Activated T-cell treated with anti-CD3 and anti-CD28 coated beads for 48 hours (primary cell): ENCODE measurements around the gene DLG2.

Experiments
- DNase-seq: peaks from one replicate; pipeline ENCODE4 v3.0.0-alpha.2; 2020; ENCODE audit warnings: low read depth

Gene DLG2

DNA sequence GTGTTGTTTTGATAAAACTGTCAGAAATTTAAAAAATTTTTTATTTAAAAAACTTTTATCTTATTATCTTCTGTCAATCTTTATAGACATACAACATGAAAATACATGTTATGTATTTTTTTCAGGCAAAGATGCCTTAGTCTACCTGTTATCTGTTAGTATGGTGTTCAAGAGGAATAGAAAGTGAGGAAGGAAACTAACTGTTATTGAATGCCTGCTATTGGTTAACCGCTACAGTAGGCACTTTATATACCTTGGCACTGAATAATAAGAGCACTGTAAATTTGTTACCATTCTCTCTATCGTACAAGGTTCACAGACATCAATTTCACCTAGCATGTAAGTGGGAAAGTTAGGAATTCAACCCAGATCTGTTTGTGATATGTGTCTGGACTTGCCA, 2068.9 kb downstream of the DLG2 start:
- no peak for DNase-seq

- no peak for DNase-seq
These were observed 2069.5 kb downstream of the DLG2 start for GRCh38 chr11:83557653-83558052.

GRCh38 chr11:83554876-83555275, 2072.3 kb downstream of the DLG2 start:
- no peak for DNase-seq

- DNase-seq: no peak
These were observed 2077.0 kb downstream of the DLG2 start for GRCh38 chr11:83549984-83550667.

- DNase-seq: no peak
These were observed 2080.8 kb downstream of the DLG2 start for GRCh38 chr11:83546368-83546767.

GRCh38 chr11:83545494-83546260, 2081.5 kb downstream of the DLG2 start:
- no peak for DNase-seq

- DNase-seq: no peak
These were observed 2082.3 kb downstream of the DLG2 start for GRCh38 chr11:83544846-83545245.

DNA sequence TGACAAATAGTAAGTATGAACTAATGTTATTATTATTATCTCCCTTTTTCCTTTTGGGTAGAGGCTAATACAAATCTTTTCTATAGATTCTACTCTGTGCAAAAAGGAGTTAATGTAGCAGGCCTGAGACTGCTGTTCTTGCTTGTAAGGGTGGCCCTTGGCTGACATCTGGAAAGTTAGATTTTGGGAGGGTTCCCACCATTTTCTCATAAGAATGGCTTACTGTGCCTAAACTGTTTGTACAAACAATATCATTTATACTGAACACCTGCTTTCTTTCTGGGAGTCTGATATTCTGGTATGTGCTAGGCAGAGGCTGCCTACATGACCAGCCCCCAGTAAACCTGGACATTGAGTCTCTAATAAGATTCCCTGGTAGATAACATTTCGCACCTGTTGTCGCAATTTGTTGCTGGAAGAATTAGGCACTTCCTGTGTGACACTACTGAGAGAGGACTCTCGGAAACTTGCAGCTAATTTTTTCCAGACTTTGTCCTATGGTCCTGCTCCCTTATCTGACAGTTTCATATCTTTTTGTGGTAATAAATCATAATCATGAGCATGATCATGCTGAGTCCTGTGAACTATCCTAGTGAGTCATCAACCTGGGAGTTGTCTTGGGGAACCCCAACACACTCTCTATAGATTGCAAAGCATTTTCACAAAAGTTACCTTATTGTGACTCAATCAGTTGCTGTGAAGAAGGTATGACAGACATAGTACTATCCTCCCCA, 2083.3 kb downstream of the DLG2 start:
- DNase-seq: no peak

GRCh38 chr11:83542861-83543260, 2084.3 kb downstream of the DLG2 start:
- no peak for DNase-seq

DNA sequence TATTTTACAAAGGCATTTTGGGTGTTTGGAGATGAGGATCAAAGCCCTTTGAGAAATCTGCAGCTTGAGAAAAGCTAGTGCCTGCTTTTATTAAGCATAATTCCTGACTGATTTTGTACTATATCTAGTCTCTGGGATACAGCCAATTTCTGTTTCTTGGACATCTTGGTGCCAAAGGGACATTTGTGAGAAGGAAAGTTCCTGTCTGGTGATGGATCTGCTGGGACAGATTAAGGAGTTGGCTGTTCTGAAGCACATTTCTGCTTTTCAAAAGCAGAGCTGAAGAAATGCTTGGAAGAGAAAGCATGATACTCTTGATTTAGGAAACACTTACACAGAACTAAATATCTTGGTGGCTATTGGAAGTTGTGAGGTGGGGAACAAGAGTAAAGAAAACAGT, 2086.4 kb downstream of the DLG2 start:
- no peak for DNase-seq

DNA sequence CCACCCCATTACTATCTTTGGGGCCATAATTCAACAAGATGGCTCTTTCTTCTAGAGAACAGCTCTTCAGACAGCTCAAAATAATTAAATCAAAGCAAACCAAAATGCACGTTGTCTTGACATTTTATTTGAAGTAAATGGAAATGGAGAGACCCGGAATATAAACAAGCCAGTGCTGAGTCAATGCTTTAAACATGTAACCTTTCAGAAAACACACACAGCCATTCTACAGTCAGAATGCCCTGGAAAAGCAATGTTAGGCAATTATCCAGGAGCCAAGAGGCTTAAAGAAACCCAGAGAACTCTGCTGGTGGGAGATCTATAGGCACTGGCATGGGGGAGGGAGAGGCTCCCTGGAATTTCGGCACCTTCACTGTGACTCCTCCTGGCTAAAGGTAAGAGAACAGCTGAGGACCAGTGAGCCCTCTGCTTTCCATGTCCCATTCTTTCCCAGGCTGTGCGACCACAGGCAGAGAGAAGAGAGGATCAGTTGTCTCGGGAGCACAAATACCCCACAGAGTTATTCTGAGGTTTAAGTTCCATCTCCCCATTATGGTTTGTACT, 2086.9 kb downstream of the DLG2 start:
- no peak for DNase-seq

DNA sequence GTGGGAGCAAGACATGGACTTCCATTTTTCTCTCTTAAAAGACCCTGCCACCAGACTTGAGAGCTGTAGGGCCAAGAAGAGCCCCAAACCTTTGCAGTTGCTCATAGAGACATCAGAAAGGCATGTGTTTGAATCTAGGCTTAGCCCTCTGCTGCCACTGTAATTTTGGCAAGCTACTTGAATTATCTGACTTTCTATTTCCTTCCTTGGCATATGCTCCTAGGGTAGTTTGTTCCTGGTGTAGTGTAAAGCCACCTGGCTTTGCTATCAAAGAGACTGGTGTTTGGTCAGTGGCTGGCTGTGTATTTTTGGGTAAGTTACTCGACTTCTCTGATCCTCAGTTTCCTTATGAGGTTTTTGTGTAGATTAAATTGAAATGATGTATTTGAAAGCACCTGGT, 2088.9 kb downstream of the DLG2 start:
- DNase-seq: no peak

GRCh38 chr11:83537131-83537610, 2090.0 kb downstream of the DLG2 start:
- DNase-seq: no peak

DNA sequence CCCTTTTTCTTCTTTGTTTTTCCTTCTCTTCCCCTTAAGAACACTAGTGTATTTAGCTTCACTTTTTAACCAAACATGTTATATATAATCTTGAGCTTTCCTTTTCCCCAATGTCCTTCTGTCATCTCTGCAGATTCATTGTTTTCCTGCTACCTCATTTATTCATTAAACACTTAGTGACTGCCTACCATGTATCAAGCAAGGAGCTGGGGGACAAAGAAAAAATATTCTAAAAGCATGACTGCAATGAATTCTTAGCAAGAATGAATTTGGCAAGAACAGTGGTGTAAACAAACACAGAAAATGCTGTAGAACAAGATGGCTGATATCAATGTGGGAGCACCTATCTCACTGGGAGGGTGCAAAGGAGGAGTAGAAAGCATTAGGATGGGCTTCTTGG, 2094.0 kb downstream of the DLG2 start:
- no peak for DNase-seq

DNA sequence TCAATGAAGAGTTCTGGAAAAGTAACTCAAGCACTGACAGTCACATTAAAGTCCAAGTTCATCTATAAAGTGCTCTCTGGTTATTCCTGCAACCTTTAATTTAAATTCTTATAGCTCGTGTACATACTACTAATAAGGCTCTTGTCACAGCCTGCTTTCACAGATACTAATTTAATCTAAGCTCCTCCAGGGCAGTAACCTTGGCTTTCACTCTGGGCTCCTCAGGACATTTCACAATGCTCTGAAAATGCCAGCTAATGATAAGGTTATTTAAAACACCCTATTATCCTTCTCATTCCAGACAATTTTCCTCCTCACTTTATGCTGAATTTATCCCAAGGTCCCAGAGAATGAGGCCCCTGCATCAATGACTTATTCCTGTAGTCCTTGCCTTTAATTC, 2098.3 kb downstream of the DLG2 start:
- no peak for DNase-seq

GRCh38 chr11:83528225-83528624, 2098.9 kb downstream of the DLG2 start:
- DNase-seq: no peak

DNA sequence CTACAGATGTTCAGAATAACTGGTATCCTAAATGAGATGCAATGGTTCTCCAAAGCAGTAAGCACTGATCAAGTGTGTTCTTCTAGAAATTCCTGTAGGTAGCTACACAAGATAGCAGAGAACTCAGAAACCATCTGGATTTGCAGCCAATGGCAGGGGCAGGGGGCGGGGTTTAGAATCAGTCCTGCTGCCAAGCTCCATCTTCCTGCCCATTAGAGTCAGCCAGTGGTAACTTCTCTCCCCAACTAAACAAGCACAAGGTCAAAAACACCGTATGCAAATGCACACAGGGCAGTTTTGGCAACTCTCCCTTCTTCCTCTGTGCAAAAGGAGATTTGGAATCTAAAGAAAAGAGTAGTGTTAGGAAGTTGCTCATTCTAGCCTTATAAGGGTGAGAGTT, 2103.5 kb downstream of the DLG2 start:
- DNase-seq: no peak

DNA sequence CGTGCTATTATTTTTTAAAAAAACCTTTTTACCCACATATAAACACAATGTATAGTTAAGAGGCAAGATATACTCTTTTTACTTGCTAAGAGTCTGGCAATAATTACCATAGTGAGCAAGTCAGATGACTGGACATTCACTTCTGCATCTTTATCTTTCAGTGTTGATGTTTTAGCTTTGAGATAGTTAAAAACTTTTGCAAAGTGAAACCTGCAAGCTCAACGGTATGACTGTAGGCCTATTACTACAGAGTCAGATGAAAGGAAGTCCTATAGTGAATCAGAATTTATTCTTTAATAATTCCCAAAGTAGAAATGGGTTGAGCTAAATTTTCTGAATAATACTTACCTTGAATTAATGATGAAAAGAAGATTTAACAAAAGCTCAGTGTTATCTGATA, 2104.2 kb downstream of the DLG2 start:
- no peak for DNase-seq

DNA sequence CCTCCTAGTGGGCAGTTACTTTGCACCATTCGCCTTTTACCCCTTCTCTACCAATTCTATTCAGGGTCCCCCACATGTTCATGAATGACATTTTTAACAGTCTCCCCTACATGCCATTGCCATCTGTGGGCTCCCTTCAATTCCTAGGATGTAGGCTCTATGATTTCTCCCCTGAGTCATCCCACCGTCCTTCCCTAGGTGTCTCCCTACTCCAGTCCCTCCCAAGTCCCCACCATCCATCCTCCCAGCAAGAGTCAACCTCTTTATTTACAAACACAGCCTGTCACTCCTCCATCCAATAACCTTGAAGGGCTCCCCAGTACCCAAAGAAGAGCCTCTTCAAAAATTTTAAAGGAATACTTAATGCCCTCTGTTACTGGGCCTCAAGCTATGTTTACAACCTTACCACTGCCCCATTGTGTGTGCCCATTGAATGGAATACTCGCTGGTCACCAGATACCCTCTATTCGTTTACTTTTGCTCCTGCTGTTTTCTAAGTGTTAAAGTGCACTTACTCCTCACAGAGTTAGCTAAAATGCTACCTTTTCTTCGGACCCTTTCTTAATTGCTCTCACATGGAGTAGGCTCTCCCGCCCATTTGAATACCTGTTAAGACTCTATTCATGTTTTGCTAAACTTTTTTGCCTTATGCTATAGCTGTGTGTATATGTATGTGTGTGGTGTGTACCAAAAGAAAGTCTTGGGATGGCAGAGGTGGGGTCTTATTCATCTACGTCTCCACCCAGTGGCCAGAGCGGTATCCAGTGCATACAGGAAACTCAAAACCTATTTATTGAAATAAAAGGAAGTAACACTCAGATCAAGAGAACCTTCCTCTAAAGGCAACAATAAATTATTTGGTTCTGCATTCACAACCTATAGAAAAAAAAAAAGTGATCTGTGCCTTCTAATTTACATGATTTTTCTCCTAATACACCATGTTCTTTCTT, 2105.2 kb downstream of the DLG2 start:
- DNase-seq: no peak

DNA sequence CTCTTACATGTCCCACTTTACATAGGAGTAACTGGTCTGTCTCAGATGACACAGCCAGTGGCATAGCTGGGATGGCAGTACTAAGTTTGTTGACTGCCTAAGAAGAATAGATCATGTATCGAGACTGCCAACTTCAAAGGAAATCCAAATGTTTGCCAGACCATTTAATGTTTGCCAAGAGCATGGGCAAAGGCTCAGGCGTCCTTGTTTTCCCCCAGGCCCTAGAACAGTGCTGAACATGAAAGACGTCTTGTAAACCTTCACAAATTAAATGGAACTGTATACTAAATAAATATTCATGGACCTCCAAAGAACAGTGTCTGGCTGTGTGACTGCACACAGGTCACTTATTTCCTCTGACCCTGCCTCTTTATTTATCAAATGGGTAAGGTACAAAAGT, 2106.3 kb downstream of the DLG2 start:
- no peak for DNase-seq

DNA sequence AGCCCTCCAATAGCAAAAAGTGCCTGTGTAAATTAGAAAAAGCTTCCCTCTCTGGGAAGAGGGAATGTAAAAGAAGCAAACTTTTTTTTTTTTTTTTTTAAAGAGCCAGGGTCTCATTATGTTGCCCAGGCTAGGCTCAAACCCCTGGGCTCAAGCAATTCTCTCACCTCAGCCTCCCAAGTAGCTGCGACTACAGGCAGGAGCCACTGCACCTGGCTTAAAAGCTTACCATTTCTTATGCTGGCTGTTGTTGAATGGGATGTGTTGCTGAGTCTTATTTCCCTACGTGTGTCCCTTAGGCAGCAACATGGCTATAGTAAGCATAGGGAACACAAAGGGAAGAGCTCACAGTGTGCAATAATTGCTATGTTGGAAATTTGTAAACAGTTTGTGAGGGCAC, 2115.5 kb downstream of the DLG2 start:
- DNase-seq: no peak
